GM19099 (cell line): ENCODE measurements around the gene HMCN2.

Experiments
- POLR2A ChIP-seq: IDR thresholded peaks from 3 replicates; pipeline ENCODE4 v1.6.1; 2011; ENCODE audit warnings: low read depth; ENCODE audit not compliant: insufficient read length; ENCODE audit errors: extremely low read depth

HMCN2 gene

GRCh38 chr9:130306823-130307666 is 41.5 kb downstream of the HMCN2 start:
- TF ChIP-seq POLR2A: no peak

GRCh38 chr9:130307667-130307943 is 42.0 kb downstream of the HMCN2 start:
- TF ChIP-seq POLR2A: no peak

GRCh38 chr9:130308081-130308571 is 42.6 kb downstream of the HMCN2 start:
- no peak for TF ChIP-seq POLR2A

- no peak for TF ChIP-seq POLR2A
These were observed 44.3 kb downstream of the HMCN2 start for GRCh38 chr9:130309689-130310455.

GRCh38 chr9:130310456-130310855 is 44.9 kb downstream of the HMCN2 start:
- no peak for TF ChIP-seq POLR2A

GRCh38 chr9:130311003-130311402 is 45.4 kb downstream of the HMCN2 start:
- no peak for TF ChIP-seq POLR2A

- TF ChIP-seq POLR2A: no peak
These were observed 46.0 kb downstream of the HMCN2 start for GRCh38 chr9:130311408-130312140.

GRCh38 chr9:130313103-130313858 is 47.7 kb downstream of the HMCN2 start:
- TF ChIP-seq POLR2A: no peak

GRCh38 chr9:130315446-130316226 is 50.1 kb downstream of the HMCN2 start:
- no peak for TF ChIP-seq POLR2A

- TF ChIP-seq POLR2A: no peak
These were observed 50.9 kb downstream of the HMCN2 start for GRCh38 chr9:130316430-130316829.

GRCh38 chr9:130319300-130319699 is 53.7 kb downstream of the HMCN2 start:
- TF ChIP-seq POLR2A: no peak

GRCh38 chr9:130319944-130320712 is 54.6 kb downstream of the HMCN2 start:
- TF ChIP-seq POLR2A: no peak
